AG04450 (cell line): ENCODE results near the gene EIF4G2. TPM values are rescaled to one million over a fixed set of nuclear protein-coding genes. Genes with fewer than 3 reads are reported as not detected.

ENCODE experiments used
- CTCF ChIA-PET: fragments of 300-600, 350-600 bp; formaldehyde crosslinking; extraction: SDS; loops from one replicate; lab custom pipeline; 2022; ENCODE audit warnings: antibody characterized with exemption, inconsistent platforms; lab: Charles Lee
- POLR2A ChIA-PET: fragments of 350-600 bp; formaldehyde crosslinking; extraction: SDS; loops from one replicate; lab custom pipeline; 2021; ENCODE audit warnings: antibody characterized with exemption, inconsistent platforms; lab: Yijun Ruan, JAX
- DNase-seq: peaks from one replicate; pipeline ENCODE4 v3.0.0-alpha.2; 2011; ENCODE audit warnings: low read depth, low spot score
- H3K27ac ChIP-seq: one replicate; pipeline ENCODE4 v1.5.1; 2012; ENCODE audit warnings: low read depth, low read length, control low read depth
- H3K27me3 ChIP-seq: one replicate; pipeline ENCODE4 v1.6.0; 2012; ENCODE audit warnings: low read length; ENCODE audit not compliant: control insufficient read depth, insufficient read depth
- H3K4me3 ChIP-seq: 2 replicates; pipeline ENCODE4 v1.5.1; 2011; ENCODE audit warnings: mild to moderate bottlenecking, low read depth, low read length, control low read depth
- H3K9me3 ChIP-seq: 2 replicates; pipeline ENCODE4 v1.5.1; 2012; ENCODE audit warnings: low read length; ENCODE audit not compliant: control insufficient read depth, insufficient read depth
- CTCF ChIP-seq: IDR thresholded peaks from 2 replicates; pipeline ENCODE4 v1.5.1; 2011; ENCODE audit warnings: low read depth, low read length, control low read depth, inconsistent platforms
- polyA plus RNA-seq: library from polyadenylated mRNA; depleted of rRNA; stranded (reverse); fragments of >200 nt; gene quantifications from 2 replicates; pipeline ENCODE4 v1.2.3, GENCODE V29; 2011

Gene EIF4G2
- polyA plus RNA-seq, 1 experiment: 1,432 TPM

DNA sequence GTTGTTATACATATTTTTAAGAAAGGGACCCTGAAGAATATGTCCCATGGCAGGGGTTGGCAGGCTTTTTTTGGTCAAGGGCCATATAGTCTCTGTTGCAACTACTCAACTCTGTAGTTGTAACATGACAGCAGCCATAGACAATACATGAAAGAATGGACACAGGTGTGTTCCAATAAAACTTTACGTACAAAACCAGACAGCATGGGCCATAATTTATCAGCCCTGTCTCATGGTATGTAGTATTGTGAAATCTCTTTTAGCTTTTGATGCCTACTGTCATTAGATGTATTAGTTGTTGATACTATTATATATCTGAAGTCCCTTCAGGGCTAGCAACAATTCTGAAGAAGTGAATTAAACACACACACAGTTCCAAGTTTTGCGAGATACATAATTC is 46.6 kb upstream of the EIF4G2 start:
- no peak overlapping the region for H3K4me3 ChIP-seq
- ChIA-PET POLR2A (interaction anchor here (4.5 kb wide), 1 partner anchor 47 kb away, joined by 146 read pairs; the partner anchor contains the start of gene EIF4G2), CTCF (interaction anchor here (0.6 to 1.6 kb wide), 4 partner anchors 35 to 85 kb away, joined by 3 to 9 read pairs (median 6); no protein-coding TSS in a partner anchor)

GRCh38 chr11:10847960-10848860 is 39.5 kb upstream of the EIF4G2 start:
- ChIA-PET CTCF (interaction anchor here (1.3 kb wide), 1 partner anchor 78 kb away, joined by 4 read pairs; no protein-coding TSS in a partner anchor), POLR2A (interaction anchor here (0.5 to 3.1 kb wide), 5 partner anchors 9 to 436 kb away, joined by 3 to 17 read pairs (median 8); partner anchors contain the start of genes EIF4G2 and ZBED5)
- no peaks in the 10 kb centered on the region for H3K9me3 ChIP-seq
- DNase-seq: no peak
- no peaks in the 10 kb centered on the region for H3K27me3 ChIP-seq
- TF ChIP-seq CTCF: no peak
- H3K27ac ChIP-seq: no peak overlapping the region
- no peak overlapping the region for H3K4me3 ChIP-seq

More for the DNA sequence above, 46.6 kb upstream of the EIF4G2 start:
- TF ChIP-seq CTCF: no peak
- Histone ChIP-seq H3K9me3 (no peaks in the 10 kb centered on the region), H3K27ac (no peak overlapping the region), H3K27me3 (no peaks in the 10 kb centered on the region)
- DNase-seq: no peak

GRCh38 chr11:10846660-10847059 is 37.9 kb upstream of the EIF4G2 start:
- Histone ChIP-seq H3K9me3 (no peaks in the 10 kb centered on the region), H3K27ac (no peak overlapping the region), H3K4me3 (no peak overlapping the region), H3K27me3 (no peaks in the 10 kb centered on the region)
- DNase-seq: no peak
- ChIA-PET CTCF (no interaction called here), POLR2A (interaction anchor here (3.1 kb wide), 1 partner anchor 38 kb away, joined by 17 read pairs; the partner anchor contains the start of gene EIF4G2)
- no peak for TF ChIP-seq CTCF

- no peak for TF ChIP-seq CTCF
- no peak for DNase-seq
- no peaks in the 10 kb centered on the region for H3K9me3 ChIP-seq
- no peak overlapping the region for H3K27ac ChIP-seq
- ChIA-PET CTCF (no interaction called here), POLR2A (interaction anchor here (1.5 kb wide), 1 partner anchor 37 kb away, joined by 4 read pairs; the partner anchor contains the start of gene EIF4G2)
- H3K4me3 ChIP-seq: no peak overlapping the region
- no peaks in the 10 kb centered on the region for H3K27me3 ChIP-seq
Observed at GRCh38 chr11:10845589-10845988, 36.9 kb upstream of the EIF4G2 start.

GRCh38 chr11:10844796-10845195 is 36.1 kb upstream of the EIF4G2 start:
- ChIA-PET CTCF (no interaction called here), POLR2A (interaction anchor here (1.5 kb wide), 1 partner anchor 36 kb away, joined by 4 read pairs; the partner anchor contains the start of gene EIF4G2)
- H3K9me3 ChIP-seq: no peaks in the 10 kb centered on the region
- no peak for DNase-seq
- TF ChIP-seq CTCF: no peak
- no peak overlapping the region for H3K27ac ChIP-seq
- no peak overlapping the region for H3K4me3 ChIP-seq
- no peaks in the 10 kb centered on the region for H3K27me3 ChIP-seq
